Stimulated activated CD8-positive, alpha-beta memory T cell treated with anti-CD3 and anti-CD28 coated beads, Interleukin-2, amount 100 ng/mL, for 1 hour (primary cell): ENCODE measurements around the gene STAB1.

Experiments
- DNase-seq, 2 donors: peaks; one replicate each; pipeline ENCODE4 v3.0.0-alpha.2; 2020; ENCODE audit warnings: low read depth in 2 of 2

STAB1 gene

DNA sequence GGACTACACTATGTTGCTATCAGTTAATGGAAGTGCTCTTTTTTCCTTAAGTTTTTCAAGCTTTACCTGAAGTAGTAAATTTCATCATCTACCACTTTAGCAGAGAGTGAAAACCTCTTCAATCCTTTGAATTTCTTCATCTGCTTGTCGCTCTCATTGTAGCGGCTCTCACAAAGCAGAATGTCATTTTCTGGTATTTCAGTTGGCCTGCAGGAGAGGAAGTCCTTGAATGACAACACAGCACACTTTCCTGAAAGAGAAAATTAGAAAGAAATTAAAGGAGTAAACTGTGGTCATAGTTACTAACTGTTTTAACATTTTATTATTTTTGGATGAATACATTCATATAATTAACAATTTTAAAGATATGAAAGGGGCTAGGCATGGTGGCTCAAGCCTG, 68.8 kb downstream of the STAB1 start:
- no peak for DNase-seq

DNA sequence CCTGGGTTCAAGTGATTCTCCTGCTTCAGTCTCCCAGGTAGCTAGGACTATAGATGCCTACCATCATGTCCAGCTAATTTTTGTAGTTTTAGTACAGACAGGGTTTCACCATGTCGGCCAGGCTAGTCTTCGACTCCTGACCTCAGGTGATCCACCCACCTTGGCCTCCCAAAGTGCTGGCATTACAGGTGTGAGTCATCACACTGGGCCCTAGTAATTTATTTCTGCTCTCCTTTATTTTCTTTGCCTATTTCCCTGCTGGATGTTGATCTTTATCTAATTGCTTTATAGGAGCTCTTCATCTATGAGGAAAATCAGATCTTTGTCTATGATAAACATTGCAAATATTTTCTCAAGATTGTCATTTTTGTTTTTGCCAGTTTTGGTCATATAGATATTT, 72.9 kb downstream of the STAB1 start:
- no peak for DNase-seq

DNA sequence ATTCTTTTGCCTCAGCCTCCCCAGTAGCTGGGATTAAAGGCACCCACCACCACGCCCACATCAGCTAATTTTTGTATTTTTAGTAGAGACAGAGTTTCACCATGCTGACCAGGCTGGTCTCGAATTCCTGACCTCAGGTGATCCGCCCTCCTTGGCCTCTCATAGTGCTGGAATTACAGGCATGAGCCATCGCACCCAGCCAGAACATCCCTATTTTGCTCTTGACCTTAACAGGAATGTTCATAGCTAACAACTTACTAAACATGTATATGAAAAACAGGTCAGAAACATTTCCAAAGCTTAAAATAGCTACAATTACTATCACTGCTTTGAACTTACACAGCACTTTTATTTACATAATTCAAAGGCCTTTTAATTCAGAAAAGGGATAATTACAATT, 74.9 kb downstream of the STAB1 start:
- no peak for DNase-seq

DNA sequence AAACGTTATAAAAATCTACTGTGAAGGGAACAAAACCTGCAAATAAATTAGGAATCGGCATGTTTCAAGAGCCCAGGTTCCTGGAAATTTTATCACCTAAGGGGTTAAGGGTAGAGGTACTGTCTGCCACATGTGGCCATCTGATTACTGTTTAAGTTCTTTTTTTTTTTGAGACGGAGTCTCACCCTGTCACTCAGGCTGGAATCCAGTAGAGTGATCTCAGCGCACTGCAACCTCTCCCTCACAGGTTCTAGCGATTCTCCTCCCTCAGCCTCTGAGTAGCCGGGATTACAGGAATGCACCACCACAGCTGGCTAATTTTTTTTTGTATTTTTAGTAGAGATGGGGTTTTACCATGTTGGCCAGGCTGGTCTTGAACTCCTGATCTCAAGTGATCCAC, 77.1 kb downstream of the STAB1 start:
- no peak for DNase-seq
